ENCODE results near the gene EPB41L2. TPM values are rescaled to one million over a fixed set of nuclear protein-coding genes. Genes with fewer than 3 reads are reported as not detected.

The EPB41L2 gene
- total RNA-seq, 4 donors from 2014 or later: 45.3 to 102 (median 61.9) TPM

GRCh38 chr6:130859161-130859867 lies 203.7 kb downstream of the EPB41L2 start:
- WGBS, 2 donors (ENCODE audit: low coverage in 1 of 2): 86 to 95% methylated on average over 7 to 11 of the region's 11 CpGs
- no peak for TF ChIP-seq POLR2A (IDR thresholded peaks at IDR 0.05)
- TF ChIP-seq, protein P1, sequence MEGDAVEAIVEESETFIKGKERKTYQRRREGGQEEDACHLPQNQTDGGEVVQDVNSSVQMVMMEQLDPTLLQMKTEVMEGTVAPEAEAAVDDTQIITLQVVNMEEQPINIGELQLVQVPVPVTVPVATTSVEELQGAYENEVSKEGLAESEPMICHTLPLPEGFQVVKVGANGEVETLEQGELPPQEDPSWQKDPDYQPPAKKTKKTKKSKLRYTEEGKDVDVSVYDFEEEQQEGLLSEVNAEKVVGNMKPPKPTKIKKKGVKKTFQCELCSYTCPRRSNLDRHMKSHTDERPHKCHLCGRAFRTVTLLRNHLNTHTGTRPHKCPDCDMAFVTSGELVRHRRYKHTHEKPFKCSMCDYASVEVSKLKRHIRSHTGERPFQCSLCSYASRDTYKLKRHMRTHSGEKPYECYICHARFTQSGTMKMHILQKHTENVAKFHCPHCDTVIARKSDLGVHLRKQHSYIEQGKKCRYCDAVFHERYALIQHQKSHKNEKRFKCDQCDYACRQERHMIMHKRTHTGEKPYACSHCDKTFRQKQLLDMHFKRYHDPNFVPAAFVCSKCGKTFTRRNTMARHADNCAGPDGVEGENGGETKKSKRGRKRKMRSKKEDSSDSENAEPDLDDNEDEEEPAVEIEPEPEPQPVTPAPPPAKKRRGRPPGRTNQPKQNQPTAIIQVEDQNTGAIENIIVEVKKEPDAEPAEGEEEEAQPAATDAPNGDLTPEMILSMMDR (IDR thresholded peaks at IDR 0.05): no peak
- no peak for TF ChIP-seq POLR2AphosphoS5 (IDR thresholded peaks at IDR 0.05)
- no peak for TF ChIP-seq EP300 (IDR thresholded peaks at IDR 0.05; ENCODE audit: low read depth)
- no peak overlapping the region for H3K4me3 ChIP-seq
- peaks cover 0 to 7% (median 0%) of the 10 kb centered on the region in 4 donors for H3K36me3 ChIP-seq
- H3K4me1 ChIP-seq: peaks cover 0 to 8% (median 0%) of the 10 kb centered on the region in 4 donors
- DNase-seq: no peak
- peak overlapping the region in 2 of 4 donors; percentile 7 to 50 for H3K27ac ChIP-seq
- intact Hi-C loops (cut with DNase I; ENCODE audit: low total_unique reads) (no loop called here), in situ Hi-C loops (cut with MboI; ENCODE audit: low pct_ligation_motif_present in 1 of 4, low pct_unique_long_range_greater_than_20kb in 1 of 4, low sequenced_read_pairs in 3 of 4) (loop anchor here in 2 of 4 donors (25.0 kb wide), 1 partner anchor 547 kb away; no protein-coding TSS in a partner anchor)
- H3K9me3 ChIP-seq: no peaks in the 10 kb centered on the region
- no peaks in the 10 kb centered on the region for H3K27me3 ChIP-seq

- no peak overlapping the region for H3K4me3 ChIP-seq
- peaks cover 0 to 8% (median 2%) of the 10 kb centered on the region in 4 donors for H3K4me1 ChIP-seq
- H3K9me3 ChIP-seq: no peaks in the 10 kb centered on the region
- intact Hi-C loops (cut with DNase I; ENCODE audit: low total_unique reads) (no loop called here), in situ Hi-C loops (cut with MboI; ENCODE audit: low pct_ligation_motif_present in 1 of 4, low pct_unique_long_range_greater_than_20kb in 1 of 4, low sequenced_read_pairs in 3 of 4) (loop anchor here in 2 of 4 donors (25.0 kb wide), 1 partner anchor 546 kb away; no protein-coding TSS in a partner anchor)
- no peaks in the 10 kb centered on the region for H3K27me3 ChIP-seq
- no peak for DNase-seq
- TF ChIP-seq, protein P1 (IDR thresholded peaks at IDR 0.05): no peak
- no peak for TF ChIP-seq POLR2A (IDR thresholded peaks at IDR 0.05)
- TF ChIP-seq EP300 (IDR thresholded peaks at IDR 0.05; ENCODE audit: low read depth): no peak
- TF ChIP-seq POLR2AphosphoS5 (IDR thresholded peaks at IDR 0.05): no peak
- 0 to 56% methylated on average over 1 to 2 of the region's 2 CpGs for WGBS, 2 donors (ENCODE audit: low coverage in 1 of 2)
- H3K36me3 ChIP-seq: no peaks in the 10 kb centered on the region
- H3K27ac ChIP-seq: peak overlapping the region in 1 of 4 donors; percentile 50
Measured at GRCh38 chr6:130858498-130859160, 204.4 kb downstream of the EPB41L2 start.

DNA sequence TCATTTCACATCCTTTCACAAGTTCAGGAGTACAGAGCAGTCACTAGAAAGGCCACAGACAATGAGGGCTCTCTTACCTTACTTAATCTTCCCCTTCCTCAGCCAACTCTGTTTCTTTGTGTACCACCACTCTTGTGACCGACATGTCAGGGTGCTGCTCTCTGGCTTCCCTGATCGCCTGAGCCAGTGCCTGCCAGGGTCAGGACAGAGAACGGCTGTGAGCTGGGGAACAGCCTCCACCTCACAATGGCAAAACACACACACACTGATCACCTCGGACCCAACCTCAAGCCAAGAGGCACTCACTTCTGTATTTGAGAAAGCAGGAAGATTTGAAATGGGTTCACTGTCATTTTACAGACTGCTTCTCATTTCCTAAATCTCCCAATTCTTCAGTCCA lies 205.0 kb downstream of the EPB41L2 start:
- Histone ChIP-seq H3K4me1 (peaks cover 0 to 8% (median 2%) of the 10 kb centered on the region in 4 donors), H3K27ac (no peak overlapping the region), H3K27me3 (no peaks in the 10 kb centered on the region), H3K4me3 (no peak overlapping the region), H3K9me3 (no peaks in the 10 kb centered on the region), H3K36me3 (no peaks in the 10 kb centered on the region)
- intact Hi-C loops (cut with DNase I; ENCODE audit: low total_unique reads) (no loop called here), in situ Hi-C loops (cut with MboI; ENCODE audit: low pct_ligation_motif_present in 1 of 4, low pct_unique_long_range_greater_than_20kb in 1 of 4, low sequenced_read_pairs in 3 of 4) (loop anchor here in 2 of 4 donors (25.0 kb wide), 1 partner anchor 546 kb away; no protein-coding TSS in a partner anchor)
- 89 to 100% methylated on average over 2 to 4 of the region's 4 CpGs for WGBS, 2 donors (ENCODE audit: low coverage in 1 of 2)
- no peak for DNase-seq
- no peak for TF ChIP-seq EP300 (IDR thresholded peaks at IDR 0.05; ENCODE audit: low read depth)
- TF ChIP-seq, protein P1 (IDR thresholded peaks at IDR 0.05): no peak
- no peak for TF ChIP-seq POLR2A (IDR thresholded peaks at IDR 0.05)
- TF ChIP-seq POLR2AphosphoS5 (IDR thresholded peaks at IDR 0.05): no peak

- H3K4me3 ChIP-seq: no peak overlapping the region
- in situ Hi-C loops (cut with MboI; ENCODE audit: low pct_ligation_motif_present in 1 of 4, low pct_unique_long_range_greater_than_20kb in 1 of 4, low sequenced_read_pairs in 3 of 4) (loop anchor here in 2 of 4 donors (25.0 kb wide), 1 partner anchor 541 kb away; no protein-coding TSS in a partner anchor), intact Hi-C loops (cut with DNase I; ENCODE audit: low total_unique reads) (no loop called here)
- no peaks in the 10 kb centered on the region for H3K27me3 ChIP-seq
- H3K4me1 ChIP-seq: peaks cover 0 to 5% (median 0%) of the 10 kb centered on the region in 4 donors
- H3K27ac ChIP-seq: no peak overlapping the region
- WGBS, 2 donors (ENCODE audit: low coverage in 1 of 2): 73 to 90% methylated on average over 3 to 5 of the region's 5 CpGs
- TF ChIP-seq POLR2AphosphoS5 (IDR thresholded peaks at IDR 0.05) (no peak), POLR2A (IDR thresholded peaks at IDR 0.05) (no peak), EP300 (IDR thresholded peaks at IDR 0.05; ENCODE audit: low read depth) (no peak)
- TF ChIP-seq, protein P1 (IDR thresholded peaks at IDR 0.05): no peak
- no peak for DNase-seq
- H3K36me3 ChIP-seq: no peaks in the 10 kb centered on the region
- no peaks in the 10 kb centered on the region for H3K9me3 ChIP-seq
Measured at GRCh38 chr6:130853555-130854183, 209.4 kb downstream of the EPB41L2 start.
